ENCODE measurements around the gene FAM83E. TPM values are rescaled to one million over a fixed set of nuclear protein-coding genes. Genes with fewer than 3 reads are reported as not detected.

Gene FAM83E
- polyA plus RNA-seq, 3 donors = not detected

GRCh38 chr19:48603449-48603848, 11.4 kb downstream of the FAM83E start:
- Histone ChIP-seq H3K4me3 (replicated peaks in 1 of 3; ENCODE audit: low read depth in 2 of 3, low read length in 3 of 3) (no peak overlapping the region), H3K79me2 (ENCODE audit: insufficient read depth, low read length) (no peaks in the 10 kb centered on the region), H3K36me3 (replicated peaks in 1 of 2; ENCODE audit: control insufficient read depth in 1 of 2, insufficient read depth in 2 of 2, low read length in 2 of 2) (no peaks in the 10 kb centered on the region), H4K20me1 (ENCODE audit: insufficient read depth, low read length) (no peaks in the 10 kb centered on the region), H3K4me1 (ENCODE audit: control insufficient read depth in 1 of 2, insufficient read depth in 2 of 2, low read length in 2 of 2) (peaks cover 0 to under 1% of the 10 kb centered on the region in 2 donors), H3K4me2 (replicated peaks; ENCODE audit: extremely low read depth, low read length, poor library complexity, severe bottlenecking) (no peak overlapping the region), H3K27ac (ENCODE audit: low read depth in 1 of 2, low read length in 2 of 2) (no peak overlapping the region), H2AFZ (ENCODE audit: insufficient read depth, low read depth, low read length, poor library complexity, severe bottlenecking) (no peak overlapping the region), H3K27me3 (ENCODE audit: control insufficient read depth in 2 of 2, insufficient read depth in 2 of 2, low read length in 2 of 2) (no peaks in the 10 kb centered on the region), H3K9me3 (replicated peaks in 1 of 2; ENCODE audit: control insufficient read depth in 1 of 2, insufficient read depth in 1 of 2, low read length in 2 of 2) (no peaks in the 10 kb centered on the region), H3K9ac (ENCODE audit: insufficient read depth, low read length, poor library complexity, severe bottlenecking) (no peak overlapping the region)
- Mint-ChIP-seq H3K4me1 (peaks cover 2% of the 10 kb centered on the region), H3K27me3 (ENCODE audit: low read depth in 3 of 3) (peaks cover 0 to 10% (median 8%) of the 10 kb centered on the region in 3 donors), H3K27ac (no peak overlapping the region), H3K36me3 (no peaks in the 10 kb centered on the region), H3K4me3 (no peak overlapping the region), H3K9me3 (peaks cover 0 to 2% (median 0%) of the 10 kb centered on the region in 7 donors)
- no peak for TF ChIP-seq CTCF (IDR thresholded peaks at IDR 0.05)
- intact Hi-C loops (cut with micrococcal nuclease) = no loop called here
- 94% methylated on average over 39 of the region's 39 CpGs for WGBS (ENCODE audit: insufficient coverage)
- no peak for DNase-seq

GRCh38 chr19:48603001-48603400, 11.9 kb downstream of the FAM83E start:
- Mint-ChIP-seq H3K4me1 (peaks cover 2% of the 10 kb centered on the region), H3K4me3 (no peak overlapping the region), H3K27me3 (ENCODE audit: low read depth in 3 of 3) (peaks cover under 1 to 10% (median 6%) of the 10 kb centered on the region in 3 donors), H3K36me3 (no peaks in the 10 kb centered on the region), H3K9me3 (peaks cover 0 to 2% (median 0%) of the 10 kb centered on the region in 7 donors), H3K27ac (no peak overlapping the region)
- Histone ChIP-seq H3K4me2 (replicated peaks; ENCODE audit: extremely low read depth, low read length, poor library complexity, severe bottlenecking) (no peak overlapping the region), H3K9ac (ENCODE audit: insufficient read depth, low read length, poor library complexity, severe bottlenecking) (no peak overlapping the region), H4K20me1 (ENCODE audit: insufficient read depth, low read length) (no peaks in the 10 kb centered on the region), H3K4me1 (ENCODE audit: control insufficient read depth in 1 of 2, insufficient read depth in 2 of 2, low read length in 2 of 2) (no peaks in the 10 kb centered on the region), H3K36me3 (replicated peaks in 1 of 2; ENCODE audit: control insufficient read depth in 1 of 2, insufficient read depth in 2 of 2, low read length in 2 of 2) (no peaks in the 10 kb centered on the region), H3K9me3 (replicated peaks in 1 of 2; ENCODE audit: control insufficient read depth in 1 of 2, insufficient read depth in 1 of 2, low read length in 2 of 2) (no peaks in the 10 kb centered on the region), H3K27me3 (ENCODE audit: control insufficient read depth in 2 of 2, insufficient read depth in 2 of 2, low read length in 2 of 2) (no peaks in the 10 kb centered on the region), H3K27ac (ENCODE audit: low read depth in 1 of 2, low read length in 2 of 2) (no peak overlapping the region), H3K4me3 (replicated peaks in 1 of 3; ENCODE audit: low read depth in 2 of 3, low read length in 3 of 3) (no peak overlapping the region), H3K79me2 (ENCODE audit: insufficient read depth, low read length) (no peaks in the 10 kb centered on the region), H2AFZ (ENCODE audit: insufficient read depth, low read depth, low read length, poor library complexity, severe bottlenecking) (no peak overlapping the region)
- 79% methylated on average over 7 of the region's 9 CpGs for WGBS (ENCODE audit: insufficient coverage)
- intact Hi-C loops (cut with micrococcal nuclease) = no loop called here
- TF ChIP-seq CTCF (IDR thresholded peaks at IDR 0.05) = no peak
- no peak for DNase-seq
